Peyer's patch (tissue), 4 donors: ENCODE measurements around the gene APH1A. TPM values are rescaled to one million over a fixed set of nuclear protein-coding genes. Genes with fewer than 3 reads are reported as not detected.
"Not testable (repeated sequence)": the region's sequence is repeated elsewhere in the genome, so short reads cannot be mapped to it uniquely, and the experiment has no call there.

ENCODE experiments used
- DNase-seq, 3 donors: peaks; one replicate each; pipeline ENCODE4 v3.0.0-alpha.2; 2017 to 2019
- H3K27ac ChIP-seq, 4 donors: fragments of 200-600 bp; sonication (generic); one replicate each; pipeline ENCODE4 v1.5.1; 2016 to 2019
- H3K27me3 ChIP-seq, 2 donors: fragments of 200-600 bp; sonication (generic); one replicate each; pipeline ENCODE4 v1.5.1; 2019
- H3K36me3 ChIP-seq, 3 donors: fragments of 200-600 bp; sonication (generic); one replicate each; pipeline ENCODE4 v1.5.1; 2016 to 2019
- H3K4me1 ChIP-seq, 4 donors: fragments of 200-600 bp; sonication (generic); one replicate each; pipeline ENCODE4 v1.5.1; 2016 to 2019
- H3K4me3 ChIP-seq, 4 donors: fragments of 200-600 bp; sonication (generic); 1 replicate in 3 of 4; 2 replicates in 1 of 4; pipeline ENCODE4 v1.5.1; 2016 to 2019; ENCODE audit warnings: mild to moderate bottlenecking in 1 of 4
- H3K9me3 ChIP-seq, 4 donors: fragments of 200-600 bp; sonication (generic); one replicate each; pipeline ENCODE4 v1.5.1; 2016 to 2019; ENCODE audit warnings: mild to moderate bottlenecking in 1 of 4
- POLR2A ChIP-seq, 2 donors: fragments of 450-650 bp; IDR thresholded peaks; one replicate each; pipeline ENCODE4 v1.5.1; 2017; ENCODE audit warnings: antibody characterized with exemption in 2 of 2, mild to moderate bottlenecking in 2 of 2, moderate library complexity in 2 of 2
- total RNA-seq, 4 donors: library from RNA; depleted of rRNA; stranded (reverse); fragments of >200 nt; gene quantifications; one replicate each; pipeline ENCODE4 v1.1.0, GENCODE V29; 2016
- TF ChIP-seq, protein P1 (sequence below), 6 experiments: fragments of 450-650 bp in 4 of 6; fragments of 200-600 bp in 2 of 6; sonication (generic) in 1 of 6; IDR thresholded peaks; one replicate each; pipeline ENCODE4 v1.5.1; 2017 to 2019; ENCODE audit warnings: antibody characterized with exemption in 6 of 6, mild to moderate bottlenecking in 3 of 6, moderate library complexity in 1 of 6

Gene APH1A
- total RNA-seq: 100 to 1,000 TPM in 2 of 4 donors, 10 to 100 TPM in 2; 78.4 to 106 (median 99.3) TPM

DNA sequence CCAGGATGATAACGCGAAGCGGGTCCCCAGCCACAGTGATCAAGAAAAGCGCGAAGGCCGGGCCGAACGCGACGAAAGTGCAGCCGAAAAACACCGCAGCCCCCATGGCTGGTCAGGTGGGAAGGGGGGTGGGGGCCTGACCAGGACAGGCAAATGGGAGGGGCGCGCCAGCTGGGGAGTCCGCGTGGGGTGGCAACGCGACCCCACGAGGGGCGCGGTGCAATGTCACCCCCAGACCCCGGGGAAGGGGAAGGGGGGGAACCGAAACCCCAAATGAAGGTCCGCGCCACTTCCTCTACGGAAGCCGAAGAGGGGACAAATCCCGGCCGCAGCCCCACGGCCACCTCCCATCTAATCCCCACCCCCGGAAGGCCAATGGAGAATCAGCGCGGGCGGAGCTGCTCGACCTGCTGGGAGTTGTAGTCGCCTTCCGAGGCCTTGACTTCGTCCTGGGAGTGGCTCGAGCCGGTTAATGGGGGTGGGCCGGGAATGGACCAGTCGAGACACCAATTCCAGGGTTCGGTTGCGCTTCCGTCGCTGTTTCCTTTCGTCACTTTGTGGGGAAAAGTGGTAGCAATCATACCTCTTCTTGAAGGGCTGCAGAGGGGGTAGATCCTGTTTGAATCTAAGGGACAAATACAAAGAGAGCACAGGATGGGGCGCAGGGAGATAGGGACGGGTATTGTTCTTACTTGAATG is at the start of gene APH1A:
TSS of gene APH1A (minus strand) at position 312 of the 699 bp plus-strand sequence. CDS start at position 106, 206 bp downstream.
- peak within 1 kb of the TSS; percentile 90 to 95 (median 92) for H3K27ac ChIP-seq
- peak within 1 kb of the TSS; percentile 81 to 97 (median 87) for H3K4me3 ChIP-seq
- H3K36me3 ChIP-seq: peaks cover 0 to 33% (median 0%) of the 10 kb centered on the region in 3 donors
- peaks cover 0 to 26% (median 10%) of the 10 kb centered on the region in 4 donors for H3K4me1 ChIP-seq
- TF ChIP-seq, protein P1, sequence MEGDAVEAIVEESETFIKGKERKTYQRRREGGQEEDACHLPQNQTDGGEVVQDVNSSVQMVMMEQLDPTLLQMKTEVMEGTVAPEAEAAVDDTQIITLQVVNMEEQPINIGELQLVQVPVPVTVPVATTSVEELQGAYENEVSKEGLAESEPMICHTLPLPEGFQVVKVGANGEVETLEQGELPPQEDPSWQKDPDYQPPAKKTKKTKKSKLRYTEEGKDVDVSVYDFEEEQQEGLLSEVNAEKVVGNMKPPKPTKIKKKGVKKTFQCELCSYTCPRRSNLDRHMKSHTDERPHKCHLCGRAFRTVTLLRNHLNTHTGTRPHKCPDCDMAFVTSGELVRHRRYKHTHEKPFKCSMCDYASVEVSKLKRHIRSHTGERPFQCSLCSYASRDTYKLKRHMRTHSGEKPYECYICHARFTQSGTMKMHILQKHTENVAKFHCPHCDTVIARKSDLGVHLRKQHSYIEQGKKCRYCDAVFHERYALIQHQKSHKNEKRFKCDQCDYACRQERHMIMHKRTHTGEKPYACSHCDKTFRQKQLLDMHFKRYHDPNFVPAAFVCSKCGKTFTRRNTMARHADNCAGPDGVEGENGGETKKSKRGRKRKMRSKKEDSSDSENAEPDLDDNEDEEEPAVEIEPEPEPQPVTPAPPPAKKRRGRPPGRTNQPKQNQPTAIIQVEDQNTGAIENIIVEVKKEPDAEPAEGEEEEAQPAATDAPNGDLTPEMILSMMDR (IDR thresholded peaks at IDR 0.05): no peak
- TF ChIP-seq POLR2A (IDR thresholded peaks at IDR 0.05): peak; percentile 48 to 70
- no peaks in the 10 kb centered on the region for H3K27me3 ChIP-seq
- peak; percentile 95 to 98 (median 95) for DNase-seq
- H3K9me3 ChIP-seq: no peaks in the 10 kb centered on the region

DNA sequence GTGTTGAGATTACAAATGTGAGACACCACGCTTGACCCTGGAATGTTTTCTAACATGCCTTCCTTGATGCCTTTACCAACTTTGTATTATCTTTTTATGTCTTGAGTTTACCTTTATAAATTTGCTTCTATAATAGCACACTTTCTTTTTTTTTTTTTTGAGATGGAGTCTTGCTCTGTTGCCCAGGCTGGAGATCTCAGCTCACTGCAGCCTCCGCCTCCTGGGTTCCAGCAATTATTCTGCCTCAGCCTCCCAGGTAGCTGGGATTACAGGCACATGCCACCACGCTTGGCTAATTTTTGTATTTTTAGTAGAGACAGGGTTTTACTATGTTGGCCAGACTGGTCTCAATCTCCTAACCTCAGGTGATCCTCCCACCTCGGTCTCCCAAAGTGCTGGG is 45.9 kb upstream of the APH1A start:
- not testable (repeated sequence) for H3K36me3 ChIP-seq, H3K4me3 ChIP-seq, H3K9me3 ChIP-seq, H3K27me3 ChIP-seq, H3K4me1 ChIP-seq, DNase-seq, H3K27ac ChIP-seq

DNA sequence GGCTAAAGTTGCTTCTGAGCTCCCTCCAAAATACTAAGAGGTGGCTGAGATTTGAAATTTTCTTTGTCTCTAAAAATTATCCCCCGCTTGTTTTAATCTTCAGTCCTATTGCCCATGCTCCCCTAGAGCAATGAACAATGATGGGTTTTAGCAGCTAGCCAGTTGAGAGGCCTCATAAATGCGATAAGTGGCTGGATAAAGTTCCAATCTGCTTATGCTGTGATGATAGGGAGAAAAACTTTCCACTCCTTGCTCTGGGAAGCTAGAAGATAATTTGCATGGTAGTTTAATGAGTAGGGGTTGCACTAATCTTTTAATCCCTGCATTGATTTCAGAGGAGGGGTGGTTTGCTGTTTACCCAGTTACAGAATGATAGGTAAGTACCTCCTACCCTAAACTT is 42.9 kb upstream of the APH1A start:
- Histone ChIP-seq H3K27me3 (no peaks in the 10 kb centered on the region), H3K36me3 (peaks cover 0 to 12% (median 0%) of the 10 kb centered on the region in 3 donors), H3K4me3 (no peak overlapping the region), H3K27ac (no peak overlapping the region), H3K4me1 (no peaks in the 10 kb centered on the region), H3K9me3 (no peaks in the 10 kb centered on the region)
- no peak for DNase-seq
- TF ChIP-seq, protein P1 (IDR thresholded peaks at IDR 0.05): no peak
- TF ChIP-seq POLR2A (IDR thresholded peaks at IDR 0.05): no peak

DNA sequence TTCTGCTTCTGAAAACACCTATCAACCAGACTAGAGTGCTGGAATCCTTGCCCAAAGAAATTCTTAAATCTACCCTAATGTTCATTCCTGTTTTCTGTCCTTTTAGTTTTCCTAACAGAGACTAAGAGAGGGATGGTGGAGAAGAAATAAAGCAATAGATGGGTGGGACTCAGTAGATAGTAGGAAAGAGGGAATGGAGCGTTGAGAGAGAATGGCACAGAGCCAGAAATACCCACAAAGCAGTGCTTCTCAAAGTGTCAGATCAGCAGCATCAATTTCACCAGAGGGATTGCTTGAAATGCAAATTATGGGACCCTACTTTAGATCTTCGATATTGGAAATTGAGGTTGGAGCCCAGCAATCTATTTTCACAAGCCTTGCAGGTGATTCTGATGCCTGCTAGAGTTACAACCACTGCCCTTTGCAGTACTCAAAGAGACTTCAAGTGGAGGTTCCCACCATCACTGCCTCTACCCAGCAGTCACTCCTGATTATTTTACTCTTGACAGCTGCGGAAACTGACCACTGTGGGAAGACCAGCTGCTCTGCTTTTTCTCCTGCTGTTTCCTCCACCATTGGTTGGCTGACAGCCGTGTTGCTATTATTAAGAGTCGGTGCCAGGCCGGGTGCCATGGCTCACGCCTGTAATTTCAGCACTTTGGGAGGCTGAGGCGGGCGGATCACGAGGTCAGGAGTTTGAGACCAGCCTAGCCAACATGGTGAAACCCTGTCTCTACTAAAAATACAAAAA is 41.1 kb upstream of the APH1A start:
- no peak for DNase-seq
- Histone ChIP-seq H3K27ac (no peak overlapping the region), H3K27me3 (no peaks in the 10 kb centered on the region), H3K36me3 (peaks cover 0 to 12% (median 0%) of the 10 kb centered on the region in 3 donors), H3K4me1 (no peaks in the 10 kb centered on the region), H3K9me3 (no peaks in the 10 kb centered on the region), H3K4me3 (no peak overlapping the region)
- no peak for TF ChIP-seq POLR2A (IDR thresholded peaks at IDR 0.05)
- TF ChIP-seq, protein P1 (IDR thresholded peaks at IDR 0.05): no peak

DNA sequence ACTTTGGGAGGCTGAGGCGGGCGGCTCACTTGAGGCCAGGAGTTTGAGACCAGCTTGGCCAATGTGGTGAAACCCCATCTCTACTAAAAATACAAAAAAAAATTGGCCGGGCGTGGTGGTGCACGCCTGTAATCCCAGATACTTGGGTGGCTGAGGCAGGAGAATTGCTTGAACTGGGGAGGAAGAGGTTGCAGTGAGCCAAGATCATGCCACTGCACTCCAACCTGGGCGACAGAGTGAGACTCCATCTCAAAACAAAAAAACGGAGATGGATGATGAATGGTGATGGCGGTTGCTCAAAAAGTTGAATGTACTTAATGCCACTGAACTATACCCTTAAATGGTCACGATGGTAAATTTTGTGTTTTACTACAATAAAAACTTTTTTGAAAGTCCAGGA is 39.8 kb upstream of the APH1A start:
- not testable (repeated sequence) for H3K4me3 ChIP-seq, H3K27me3 ChIP-seq, H3K9me3 ChIP-seq, H3K27ac ChIP-seq, DNase-seq, H3K4me1 ChIP-seq
- H3K36me3 ChIP-seq: peaks cover 0 to 12% (median 0%) of the 10 kb centered on the region in 3 donors

DNA sequence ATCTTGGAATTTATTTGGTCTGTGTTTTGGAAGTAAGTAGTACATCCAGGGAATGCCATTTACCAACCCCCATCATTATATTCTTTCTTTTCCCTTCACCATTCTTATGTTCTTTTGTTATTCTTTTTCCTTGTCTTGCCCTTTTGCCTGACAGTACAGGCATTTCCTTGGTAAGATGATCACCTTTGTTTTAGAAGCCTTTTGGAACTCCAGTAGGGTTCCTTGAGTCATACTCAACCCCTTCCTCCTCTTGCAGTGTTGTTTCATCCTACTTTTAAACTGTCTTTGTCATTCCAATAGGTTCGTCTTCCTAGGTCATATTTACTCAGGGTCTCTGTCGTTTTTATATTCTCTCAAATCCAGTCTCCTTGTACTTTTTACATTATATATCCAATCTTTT is 34.1 kb upstream of the APH1A start:
- Histone ChIP-seq H3K9me3 (no peaks in the 10 kb centered on the region), H3K4me3 (no peak overlapping the region), H3K36me3 (peaks cover 0 to 53% (median 0%) of the 10 kb centered on the region in 3 donors), H3K27me3 (no peaks in the 10 kb centered on the region), H3K4me1 (no peaks in the 10 kb centered on the region), H3K27ac (no peak overlapping the region)
- no peak for TF ChIP-seq POLR2A (IDR thresholded peaks at IDR 0.05)
- TF ChIP-seq, protein P1 (IDR thresholded peaks at IDR 0.05): no peak
- DNase-seq: no peak
